Astrocyte (in vitro differentiated cells and primary cell): ENCODE results near the gene TST. TPM values are rescaled to one million over a fixed set of nuclear protein-coding genes. Genes with fewer than 3 reads are reported as not detected.

Experiments used
- DNase-seq: peaks from one replicate; pipeline ENCODE4 v3.0.0-alpha.2; 2010; ENCODE audit warnings: low read depth
- FAIRE-seq: peaks from 2 replicates; lab custom pipeline; 2011; peaks lifted over from hg19 to GRCh38; lab: Jason Lieb, UNC
- H2AFZ ChIP-seq: 2 replicates; pipeline ENCODE4 v1.6.0; 2012; ENCODE audit warnings: low read depth, low read length, inconsistent platforms
- H3K27ac ChIP-seq: 2 replicates; pipeline ENCODE4 v1.5.1; 2011; ENCODE audit warnings: low read depth, low read length, inconsistent platforms
- H3K27me3 ChIP-seq: 2 replicates; pipeline ENCODE4 v1.6.0; 2011; ENCODE audit warnings: low read length, inconsistent platforms; ENCODE audit not compliant: insufficient read depth
- H3K36me3 ChIP-seq: 2 replicates; pipeline ENCODE4 v1.5.1; 2011; ENCODE audit warnings: low read length, inconsistent platforms; ENCODE audit not compliant: insufficient read depth
- H3K4me1 ChIP-seq: 2 replicates; pipeline ENCODE4 v1.5.1; 2011; ENCODE audit warnings: low read length, inconsistent platforms; ENCODE audit not compliant: insufficient read depth
- H3K4me2 ChIP-seq: 2 replicates; pipeline ENCODE4 v1.6.0; 2012; ENCODE audit warnings: low read length, inconsistent platforms
- H3K4me3 ChIP-seq: 2 replicates; pipeline ENCODE4 v1.5.1; 2011; ENCODE audit warnings: low read depth, mild to moderate bottlenecking, low read length, inconsistent platforms; ENCODE audit not compliant: insufficient read depth
- H3K79me2 ChIP-seq: 2 replicates; pipeline ENCODE4 v1.6.0; 2012; ENCODE audit warnings: mild to moderate bottlenecking, low read length, inconsistent platforms; ENCODE audit not compliant: insufficient read depth
- H3K9ac ChIP-seq: 2 replicates; pipeline ENCODE4 v1.6.0; 2012; ENCODE audit warnings: mild to moderate bottlenecking, low read length, inconsistent platforms
- H3K9me3 ChIP-seq: 2 replicates; pipeline ENCODE4 v1.5.1; 2012; ENCODE audit warnings: low read depth, mild to moderate bottlenecking, low read length, inconsistent platforms; ENCODE audit not compliant: insufficient read depth
- H4K20me1 ChIP-seq: 2 replicates; pipeline ENCODE4 v1.6.0; 2012; ENCODE audit warnings: low read length, inconsistent platforms; ENCODE audit not compliant: insufficient read depth
- H3K27ac Mint-ChIP-seq: one replicate; pipeline ENCODE4 v1.8.0; 2021; ENCODE audit warnings: mild to moderate bottlenecking, mixed read lengths; ENCODE audit not compliant: unreplicated experiment
- H3K27me3 Mint-ChIP-seq: one replicate; pipeline ENCODE4 v1.8.0; 2021; ENCODE audit warnings: low read depth, mixed read lengths; ENCODE audit not compliant: unreplicated experiment
- H3K36me3 Mint-ChIP-seq: one replicate; pipeline ENCODE4 v1.8.0; 2021; ENCODE audit warnings: low read depth, mixed read lengths; ENCODE audit not compliant: unreplicated experiment
- H3K4me1 Mint-ChIP-seq: one replicate; pipeline ENCODE4 v1.8.0; 2021; ENCODE audit warnings: low read depth, mixed read lengths; ENCODE audit not compliant: unreplicated experiment
- H3K4me3 Mint-ChIP-seq: one replicate; pipeline ENCODE4 v1.8.0; 2021; ENCODE audit warnings: mild to moderate bottlenecking, moderate library complexity, mixed read lengths; ENCODE audit not compliant: unreplicated experiment
- H3K9me3 Mint-ChIP-seq: one replicate; pipeline ENCODE4 v1.8.0; 2021; ENCODE audit warnings: mild to moderate bottlenecking, mixed read lengths; ENCODE audit not compliant: unreplicated experiment
- EZH2 ChIP-seq: IDR thresholded peaks from 2 replicates; pipeline ENCODE4 v1.6.1; 2012; ENCODE audit warnings: mild to moderate bottlenecking, low read length, inconsistent platforms; ENCODE audit not compliant: insufficient read depth
- total RNA-seq: library from RNA; stranded (reverse); gene quantifications from 2 replicates; pipeline ENCODE4 v1.2.1, GENCODE V29; 2021
- TF ChIP-seq, protein P1 (sequence below): IDR thresholded peaks from 2 replicates; pipeline ENCODE4 v1.5.1; 2011; ENCODE audit warnings: low read depth, mild to moderate bottlenecking, inconsistent platforms, low read length, moderate library complexity; ENCODE audit not compliant: insufficient read depth

TST gene
- total RNA-seq, 1 donor from 2014 or later: 32.2 TPM

DNA sequence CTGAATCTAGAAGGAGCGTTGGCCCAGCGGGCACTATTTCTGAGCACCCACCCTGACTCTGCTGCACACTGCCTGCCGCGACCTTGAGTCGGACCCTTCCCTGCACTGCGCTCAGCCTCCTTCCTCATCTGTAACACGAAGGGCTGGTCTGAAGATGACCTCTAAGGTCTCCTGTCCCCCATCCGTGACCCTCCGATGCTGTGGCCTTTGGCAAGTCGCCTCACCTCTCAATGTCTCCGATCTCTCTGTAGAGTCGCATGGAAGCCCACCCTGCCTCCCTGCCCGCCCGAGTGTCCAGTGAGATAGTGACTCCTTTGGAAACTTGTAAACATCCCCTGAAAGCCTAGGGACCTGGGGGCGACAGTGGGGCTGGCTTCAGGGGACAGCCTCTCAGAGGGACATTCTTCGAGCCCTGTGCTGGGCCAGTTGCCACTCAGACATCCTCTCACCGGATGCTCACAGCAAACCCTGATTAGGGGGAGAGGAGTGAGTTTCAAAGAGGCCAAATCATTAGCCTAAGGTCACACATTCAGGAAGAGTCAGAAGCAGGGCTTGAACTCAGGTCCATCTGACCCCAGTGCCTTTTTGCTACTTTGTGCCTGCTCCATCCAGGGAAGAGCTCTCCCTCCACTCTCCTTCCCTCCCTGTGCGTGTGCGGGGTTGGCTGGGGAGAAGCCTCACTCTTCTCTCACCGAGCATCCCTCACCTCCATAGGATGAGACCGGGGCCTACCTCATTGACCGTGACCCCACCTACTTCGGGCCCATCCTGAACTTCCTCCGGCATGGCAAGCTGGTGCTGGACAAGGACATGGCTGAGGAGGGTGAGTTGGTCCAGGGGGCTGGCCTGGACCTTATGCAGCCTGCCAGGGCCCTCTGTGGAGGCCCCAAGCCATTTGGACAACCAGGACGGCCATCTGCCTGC, 33.4 kb upstream of the TST start:
- TF ChIP-seq, protein P1, sequence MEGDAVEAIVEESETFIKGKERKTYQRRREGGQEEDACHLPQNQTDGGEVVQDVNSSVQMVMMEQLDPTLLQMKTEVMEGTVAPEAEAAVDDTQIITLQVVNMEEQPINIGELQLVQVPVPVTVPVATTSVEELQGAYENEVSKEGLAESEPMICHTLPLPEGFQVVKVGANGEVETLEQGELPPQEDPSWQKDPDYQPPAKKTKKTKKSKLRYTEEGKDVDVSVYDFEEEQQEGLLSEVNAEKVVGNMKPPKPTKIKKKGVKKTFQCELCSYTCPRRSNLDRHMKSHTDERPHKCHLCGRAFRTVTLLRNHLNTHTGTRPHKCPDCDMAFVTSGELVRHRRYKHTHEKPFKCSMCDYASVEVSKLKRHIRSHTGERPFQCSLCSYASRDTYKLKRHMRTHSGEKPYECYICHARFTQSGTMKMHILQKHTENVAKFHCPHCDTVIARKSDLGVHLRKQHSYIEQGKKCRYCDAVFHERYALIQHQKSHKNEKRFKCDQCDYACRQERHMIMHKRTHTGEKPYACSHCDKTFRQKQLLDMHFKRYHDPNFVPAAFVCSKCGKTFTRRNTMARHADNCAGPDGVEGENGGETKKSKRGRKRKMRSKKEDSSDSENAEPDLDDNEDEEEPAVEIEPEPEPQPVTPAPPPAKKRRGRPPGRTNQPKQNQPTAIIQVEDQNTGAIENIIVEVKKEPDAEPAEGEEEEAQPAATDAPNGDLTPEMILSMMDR: no peak
- TF ChIP-seq EZH2: no peak
- H3K36me3 Mint-ChIP-seq: peaks cover 19% of the 10 kb centered on the region
- no peak overlapping the region for H3K27ac Mint-ChIP-seq
- Histone ChIP-seq H4K20me1 (peaks cover 25% of the 10 kb centered on the region), H3K4me2 (peak overlapping the region; percentile 98), H3K27me3 (no peaks in the 10 kb centered on the region), H3K9me3 (no peaks in the 10 kb centered on the region), H3K4me3 (peak overlapping the region; percentile 72), H3K9ac (peak overlapping the region; percentile 82), H3K36me3 (peaks cover 3% of the 10 kb centered on the region), H3K27ac (no peak overlapping the region), H3K4me1 (peaks cover 5% of the 10 kb centered on the region), H3K79me2 (peaks cover 8% of the 10 kb centered on the region), H2AFZ (peak overlapping the region; percentile 91)
- H3K27me3 Mint-ChIP-seq: peaks cover 4% of the 10 kb centered on the region
- FAIRE-seq (no peak), DNase-seq (no peak)
- H3K9me3 Mint-ChIP-seq: no peaks in the 10 kb centered on the region
- peak overlapping the region; percentile 85 for H3K4me3 Mint-ChIP-seq
- H3K4me1 Mint-ChIP-seq: peaks cover 4% of the 10 kb centered on the region

DNA sequence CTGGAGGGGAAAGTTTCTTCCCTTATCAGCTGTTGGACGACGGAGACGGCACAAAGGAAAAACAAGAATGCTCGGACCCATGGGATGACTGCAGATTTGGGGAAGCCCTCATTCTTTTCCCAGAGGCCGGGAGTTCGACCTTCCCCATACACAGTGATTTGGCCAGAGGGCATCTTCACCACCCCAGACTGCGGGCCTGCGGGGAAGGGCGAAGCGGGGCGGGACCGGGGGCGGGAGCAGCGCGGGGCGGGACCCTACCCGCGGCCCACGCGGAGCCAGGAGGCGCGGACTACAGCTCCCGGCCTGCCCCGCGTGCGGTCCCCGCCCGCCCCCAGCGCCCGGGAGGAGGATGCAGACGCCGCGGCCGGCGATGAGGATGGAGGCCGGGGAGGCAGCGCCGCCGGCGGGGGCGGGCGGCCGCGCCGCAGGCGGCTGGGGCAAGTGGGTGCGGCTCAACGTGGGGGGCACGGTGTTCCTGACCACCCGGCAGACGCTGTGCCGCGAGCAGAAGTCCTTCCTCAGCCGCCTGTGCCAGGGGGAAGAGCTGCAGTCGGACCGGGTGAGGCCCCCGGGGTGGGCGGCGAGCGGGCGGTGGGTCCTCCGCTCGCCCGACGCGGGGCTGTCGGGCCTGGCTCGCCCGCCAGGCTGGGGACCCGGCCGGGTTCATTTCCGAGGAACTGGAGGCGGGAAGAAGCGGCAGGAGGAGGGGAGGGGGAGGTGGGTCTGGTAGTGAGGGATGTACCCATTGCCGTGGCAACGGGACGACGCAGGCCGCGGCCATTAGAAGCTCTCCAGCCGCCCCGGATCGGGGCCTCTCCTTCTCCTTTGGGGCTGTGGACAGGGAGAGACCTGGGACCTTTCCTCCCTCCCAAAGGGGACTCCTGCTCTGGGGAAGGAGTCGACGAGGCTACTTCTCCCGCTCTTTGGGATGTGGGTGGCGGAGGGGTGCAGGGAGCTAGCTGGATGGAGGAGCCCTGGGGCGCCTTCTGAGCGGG, 32.4 kb upstream of the TST start, which contains the start of gene KCTD17:
Gene KCTD17, plus strand, starts transcription at position 352 of the 995 bp plus-strand sequence. Its CDS starts 19 bp downstream, at position 371.
- Mint-ChIP-seq H3K4me1 (peaks cover 4% of the 10 kb centered on the region), H3K27ac (no peak within 1 kb of the TSS), H3K27me3 (peaks cover 4% of the 10 kb centered on the region), H3K9me3 (no peaks in the 10 kb centered on the region), H3K36me3 (peaks cover 9% of the 10 kb centered on the region), H3K4me3 (peak within 1 kb of the TSS; percentile 85)
- Histone ChIP-seq H3K79me2 (peaks cover 8% of the 10 kb centered on the region), H3K36me3 (peaks cover 3% of the 10 kb centered on the region), H3K27ac (no peak within 1 kb of the TSS), H3K27me3 (no peaks in the 10 kb centered on the region), H3K9me3 (no peaks in the 10 kb centered on the region), H3K4me3 (peak within 1 kb of the TSS; percentile 72), H3K4me1 (peaks cover 5% of the 10 kb centered on the region), H3K4me2 (peak within 1 kb of the TSS; percentile 98), H3K9ac (peak within 1 kb of the TSS; percentile 82), H4K20me1 (peaks cover 25% of the 10 kb centered on the region), H2AFZ (peak within 1 kb of the TSS; percentile 91)
- TF ChIP-seq, protein P1: no peak
- TF ChIP-seq EZH2: no peak
- FAIRE-seq: no peak
- peak; percentile 50 for DNase-seq
